GM21423 (cell line): ENCODE data around the gene SYT2.
"Not testable (repeated sequence)": the region's sequence is repeated elsewhere in the genome, so short reads cannot be mapped to it uniquely, and the experiment has no call there.

Experiments used
- ATAC-seq: cut with Tn5 transposase; IDR thresholded peaks from one replicate; pipeline ENCODE4 v1.9.1; 2021; ENCODE audit warnings: mild to moderate bottlenecking, moderate library complexity; ENCODE audit not compliant: unreplicated experiment

The SYT2 gene

DNA sequence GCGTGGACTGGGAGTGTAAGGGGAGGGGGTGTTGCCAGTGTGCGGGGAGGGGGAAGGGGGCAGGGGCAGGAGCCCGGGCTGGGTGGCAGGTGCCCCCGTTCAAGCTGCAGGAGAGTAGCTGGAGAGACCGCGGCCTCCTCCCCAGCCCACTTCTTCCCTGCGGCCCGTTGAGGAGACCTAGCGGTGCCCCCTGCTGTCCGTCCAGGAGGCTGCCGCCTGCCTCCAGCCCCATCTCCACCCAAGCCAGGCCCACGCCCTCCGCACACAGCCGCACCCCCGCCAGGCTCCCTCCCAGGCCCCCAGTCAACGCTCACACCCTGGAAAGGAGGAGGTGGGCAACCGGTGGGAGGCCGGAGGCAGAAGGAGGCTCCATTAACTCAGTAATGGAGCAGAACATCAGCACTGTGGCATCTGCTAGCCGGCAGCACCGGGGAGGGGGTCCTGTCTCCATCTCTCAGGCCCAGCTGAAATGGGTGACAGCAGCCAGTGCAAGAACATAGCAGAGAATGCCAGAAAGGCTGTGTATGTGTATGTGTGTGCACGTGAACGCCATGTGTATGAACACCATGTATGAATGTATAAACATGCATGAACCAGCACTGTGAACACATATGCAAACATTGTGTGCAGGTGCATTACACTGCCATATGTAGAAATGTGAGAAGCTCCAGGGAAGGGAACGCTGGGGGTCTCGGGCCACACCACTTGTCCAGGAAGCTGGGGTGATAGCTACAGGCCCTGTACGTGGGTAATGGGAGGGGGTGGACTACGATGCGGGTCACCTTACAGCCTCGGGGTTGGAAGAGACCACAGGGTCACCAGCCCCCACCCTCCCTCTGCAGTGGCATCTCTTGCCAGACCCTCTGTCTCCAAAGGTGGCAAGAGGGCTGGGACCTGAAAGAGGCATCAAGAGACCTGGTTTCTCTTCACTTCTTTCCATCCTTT, 84.6 kb downstream of the SYT2 start:
- peak; percentile 50 for ATAC-seq

DNA sequence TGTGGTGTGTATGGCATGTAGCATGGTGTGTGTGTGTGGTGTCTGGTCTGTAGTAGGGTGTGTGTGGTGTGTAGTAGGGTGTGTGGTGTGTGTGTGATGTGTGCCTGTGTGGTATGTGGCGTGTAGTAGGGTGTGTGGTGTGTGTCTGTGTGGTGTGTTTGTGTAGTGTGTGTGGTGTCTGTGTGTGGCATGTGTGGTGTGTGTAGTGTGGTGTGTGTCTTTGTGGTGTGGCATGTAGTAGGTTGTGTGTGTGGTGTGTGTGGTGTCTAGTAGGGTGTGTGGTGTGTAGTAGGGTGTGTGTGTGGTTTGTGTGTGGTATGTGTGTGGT, 85.5 kb downstream of the SYT2 start:
- no peak for ATAC-seq

GRCh38 chr1:202624088-202624780, 86.0 kb downstream of the SYT2 start:
- ATAC-seq, result no peak

GRCh38 chr1:202623476-202623875, 86.8 kb downstream of the SYT2 start:
- ATAC-seq, result not testable (repeated sequence)

DNA sequence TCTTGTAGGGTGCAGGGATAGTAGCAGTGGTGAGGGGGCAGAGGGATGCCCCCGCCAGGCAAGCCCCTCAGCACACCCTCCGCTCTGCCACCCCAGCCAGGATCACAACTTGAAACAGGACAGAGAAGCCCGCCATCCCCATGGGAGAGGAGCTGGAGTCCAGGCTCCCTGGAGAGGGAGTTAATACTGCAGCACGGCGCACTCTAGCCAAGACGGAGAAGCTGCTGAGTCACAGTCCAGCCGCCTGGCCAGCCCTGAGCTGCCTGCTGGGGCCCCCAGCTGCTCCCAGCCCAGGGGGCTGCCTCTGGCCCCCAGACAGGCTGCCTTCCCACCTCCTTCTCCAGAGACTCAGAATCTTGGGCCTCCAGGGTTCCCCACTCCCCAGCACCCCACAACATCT, 87.2 kb downstream of the SYT2 start:
- no peak for ATAC-seq

DNA sequence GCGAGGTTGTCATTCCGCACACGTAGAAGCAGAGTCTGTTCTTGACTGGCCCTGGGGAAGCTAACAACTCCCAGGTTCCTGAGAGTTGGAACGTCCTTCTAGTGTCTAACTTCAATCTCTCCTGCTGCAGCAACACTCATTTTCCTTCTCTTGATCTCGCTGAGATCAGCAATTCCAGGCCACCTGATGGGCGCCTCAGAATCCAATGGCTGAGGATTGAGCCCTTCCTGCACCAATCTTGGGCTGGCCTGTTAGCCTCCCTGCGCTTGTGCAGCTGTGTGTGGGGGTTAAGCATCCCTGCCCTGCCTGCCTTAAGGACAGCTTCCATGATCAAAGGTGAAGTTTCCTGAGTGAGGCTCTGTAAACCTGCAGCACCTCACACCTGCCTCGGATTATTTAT, 87.9 kb downstream of the SYT2 start:
- no peak for ATAC-seq

- ATAC-seq, result no peak
Measured at GRCh38 chr1:202621446-202621845, 88.8 kb downstream of the SYT2 start.

- not testable (repeated sequence) for ATAC-seq
Measured at GRCh38 chr1:202620036-202620435, 90.2 kb downstream of the SYT2 start.

- ATAC-seq, result no peak
Measured at GRCh38 chr1:202619505-202619904, 90.7 kb downstream of the SYT2 start.

GRCh38 chr1:202619012-202619411, 91.2 kb downstream of the SYT2 start:
- ATAC-seq, result not testable (repeated sequence)

DNA sequence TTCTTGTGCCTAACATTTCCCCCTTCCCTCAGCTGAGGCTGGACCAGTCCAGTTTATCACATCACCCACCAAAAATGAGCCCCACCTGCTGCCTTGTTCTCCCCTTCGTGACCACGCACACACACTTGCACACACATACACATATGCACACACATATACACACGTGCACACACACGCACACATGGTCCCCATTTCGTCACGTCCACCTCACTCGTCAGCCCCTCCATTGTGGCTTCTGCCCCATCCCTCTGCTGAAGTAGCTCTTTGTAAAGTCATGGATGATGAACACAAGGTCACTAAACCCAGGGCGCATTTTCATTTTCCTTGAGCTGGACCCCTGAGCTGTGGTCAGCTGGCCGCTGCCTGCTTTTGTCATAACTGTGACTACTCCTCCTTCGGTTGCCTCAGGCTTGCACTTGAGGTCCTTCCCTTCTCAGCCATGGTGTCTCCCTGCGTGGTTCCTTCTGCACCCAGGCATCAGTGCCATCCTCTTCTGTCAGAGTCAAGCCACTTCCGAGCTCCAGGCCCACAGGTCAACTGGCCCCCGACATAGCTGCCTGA, 93.8 kb downstream of the SYT2 start:
- ATAC-seq, result peak; percentile 19

- ATAC-seq, result peak; percentile 72
Measured at GRCh38 chr1:202615501-202616354, 94.5 kb downstream of the SYT2 start.

- ATAC-seq, result not testable (repeated sequence)
Measured at GRCh38 chr1:202615208-202615500, 95.1 kb downstream of the SYT2 start.

DNA sequence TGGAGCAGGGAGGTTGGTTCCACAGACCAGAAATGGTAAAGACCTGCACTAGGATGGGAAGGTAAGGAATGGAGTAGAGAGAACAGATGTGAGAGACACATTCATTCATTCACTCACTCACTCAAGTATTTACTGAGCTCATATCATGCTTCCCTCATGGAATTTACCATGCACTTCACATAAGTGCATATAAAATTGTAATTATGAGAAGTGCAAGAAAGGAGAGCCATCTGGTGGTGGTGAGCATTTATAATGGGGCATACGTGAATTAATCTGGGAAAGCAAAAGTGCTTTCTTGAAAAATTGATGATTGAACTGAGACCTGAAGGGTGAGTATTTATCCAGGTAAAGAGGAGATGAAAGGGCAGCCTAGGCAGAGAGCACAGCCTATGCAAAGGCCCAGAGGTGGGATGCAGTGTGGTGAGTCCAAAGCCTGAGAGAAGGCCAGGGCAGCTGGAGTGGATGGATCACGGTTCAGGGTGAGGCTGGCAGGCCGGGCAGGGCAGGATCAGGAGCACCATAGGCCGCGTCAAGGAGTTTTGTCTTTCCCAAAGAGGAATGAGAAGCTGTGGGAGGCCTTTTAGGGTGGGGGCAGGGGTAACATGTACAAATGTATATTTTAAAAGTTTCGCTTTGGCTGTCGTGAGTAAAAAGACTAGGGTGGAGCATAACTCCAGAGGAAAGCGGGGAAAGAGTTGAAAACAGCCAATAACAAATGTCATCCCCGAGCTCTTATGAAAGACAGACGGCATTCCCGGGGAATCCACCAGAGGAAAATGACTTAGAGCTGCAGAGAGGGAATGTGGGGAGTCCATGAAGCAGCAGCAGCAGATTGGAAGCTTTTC, 95.7 kb downstream of the SYT2 start:
- ATAC-seq, result not testable (repeated sequence)

DNA sequence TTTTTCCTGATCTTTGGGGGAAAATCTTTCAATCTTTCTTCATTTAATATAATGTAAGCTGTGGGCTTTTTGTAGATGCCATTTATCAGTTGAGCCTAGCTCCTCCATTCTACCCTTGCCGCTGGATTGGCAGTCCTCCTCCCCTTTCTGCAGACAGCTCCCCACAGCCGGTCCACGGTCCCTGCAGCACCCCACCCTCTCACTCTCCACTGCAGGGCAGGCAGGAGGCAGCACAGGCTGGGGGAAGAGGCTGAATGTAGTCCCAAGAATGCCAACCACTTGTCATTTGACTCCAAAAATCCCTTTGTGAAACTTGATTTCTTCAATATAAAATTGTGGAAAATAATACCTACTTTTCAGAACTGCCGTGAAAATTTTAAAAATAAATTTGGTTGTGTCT, 96.7 kb downstream of the SYT2 start:
- ATAC-seq, result no peak

- ATAC-seq, result not testable (repeated sequence)
Measured at GRCh38 chr1:202612036-202612435, 98.2 kb downstream of the SYT2 start.

GRCh38 chr1:202605515-202605914, 104.7 kb downstream of the SYT2 start:
- no peak for ATAC-seq

GRCh38 chr1:202603435-202603834, 106.8 kb downstream of the SYT2 start:
- ATAC-seq, result no peak

- no peak for ATAC-seq
Measured at GRCh38 chr1:202600432-202601041, 109.7 kb downstream of the SYT2 start.
